ENCODE measurements around the gene PRSS22. TPM values are rescaled to one million over a fixed set of nuclear protein-coding genes. Genes with fewer than 3 reads are reported as not detected.

PRSS22 gene
- total and polyA plus RNA-seq, 4 donors: 11.5 to 34.1 (median 28.7) TPM

DNA sequence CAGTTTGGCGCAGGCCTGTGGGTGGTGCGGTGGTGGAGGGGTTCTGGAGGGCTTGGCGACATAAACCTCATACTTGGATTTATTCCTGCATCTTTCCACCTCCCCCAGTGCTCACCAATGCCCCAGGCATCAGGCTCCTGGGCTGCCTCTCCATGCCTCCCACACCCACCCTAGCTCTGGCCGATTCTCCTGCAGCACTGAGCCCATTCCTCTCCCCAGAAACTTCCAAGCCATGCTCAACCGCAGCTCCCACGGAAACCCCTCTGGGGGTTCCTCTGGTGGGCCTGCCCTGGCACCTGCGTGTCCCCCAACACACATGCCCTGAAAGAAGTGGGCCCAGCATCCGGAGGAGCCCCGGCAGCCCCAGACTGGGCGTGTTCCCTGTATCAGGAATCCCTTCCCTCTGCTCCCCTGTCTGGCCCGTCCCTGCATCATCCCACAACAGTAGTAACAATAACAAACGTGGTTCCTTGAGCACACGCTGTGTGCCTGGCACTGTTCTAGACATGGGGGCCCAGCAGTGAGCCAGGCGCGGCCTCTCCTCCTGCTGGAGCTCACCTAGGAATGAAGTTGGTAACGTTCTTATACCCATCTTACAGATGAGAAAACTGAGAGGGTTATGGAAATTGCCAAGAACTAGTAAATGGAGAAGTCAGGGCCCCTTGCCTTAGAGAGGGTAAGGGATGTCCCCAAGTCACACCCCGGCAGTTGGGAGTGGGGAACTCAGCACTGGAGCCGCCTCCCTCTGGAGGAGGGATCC is 38.6 kb downstream of the PRSS22 start:
- TF ChIP-seq, protein P1, sequence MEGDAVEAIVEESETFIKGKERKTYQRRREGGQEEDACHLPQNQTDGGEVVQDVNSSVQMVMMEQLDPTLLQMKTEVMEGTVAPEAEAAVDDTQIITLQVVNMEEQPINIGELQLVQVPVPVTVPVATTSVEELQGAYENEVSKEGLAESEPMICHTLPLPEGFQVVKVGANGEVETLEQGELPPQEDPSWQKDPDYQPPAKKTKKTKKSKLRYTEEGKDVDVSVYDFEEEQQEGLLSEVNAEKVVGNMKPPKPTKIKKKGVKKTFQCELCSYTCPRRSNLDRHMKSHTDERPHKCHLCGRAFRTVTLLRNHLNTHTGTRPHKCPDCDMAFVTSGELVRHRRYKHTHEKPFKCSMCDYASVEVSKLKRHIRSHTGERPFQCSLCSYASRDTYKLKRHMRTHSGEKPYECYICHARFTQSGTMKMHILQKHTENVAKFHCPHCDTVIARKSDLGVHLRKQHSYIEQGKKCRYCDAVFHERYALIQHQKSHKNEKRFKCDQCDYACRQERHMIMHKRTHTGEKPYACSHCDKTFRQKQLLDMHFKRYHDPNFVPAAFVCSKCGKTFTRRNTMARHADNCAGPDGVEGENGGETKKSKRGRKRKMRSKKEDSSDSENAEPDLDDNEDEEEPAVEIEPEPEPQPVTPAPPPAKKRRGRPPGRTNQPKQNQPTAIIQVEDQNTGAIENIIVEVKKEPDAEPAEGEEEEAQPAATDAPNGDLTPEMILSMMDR (IDR thresholded peaks at IDR 0.05; ENCODE audit: control extremely low read depth, extremely low read depth): no peak
- Histone ChIP-seq H3K4me3 (no peak overlapping the region), H3K27me3 (ENCODE audit: control insufficient read depth in 3 of 3, insufficient read depth in 3 of 3, low read length in 2 of 3) (peaks cover 0 to 6% (median 0%) of the 10 kb centered on the region in 3 donors), H3K9ac (ENCODE audit: insufficient read depth in 1 of 2, low read length in 2 of 2) (no peak overlapping the region), H3K9me3 (ENCODE audit: control insufficient read depth in 4 of 4, insufficient read depth in 3 of 4, low read length in 3 of 4) (no peaks in the 10 kb centered on the region), H3K36me3 (ENCODE audit: control insufficient read depth in 4 of 4, insufficient read depth in 4 of 4, low read length in 4 of 4) (no peaks in the 10 kb centered on the region), H3K4me1 (ENCODE audit: control insufficient read depth in 5 of 5, insufficient read depth in 5 of 5, low read length in 5 of 5) (no peaks in the 10 kb centered on the region), H3K27ac (ENCODE audit: low read depth in 1 of 2, low read length in 1 of 2) (no peak overlapping the region)
- WGBS, 2 donors: 84 to 88% methylated on average over 18 of the region's 18 CpGs
- peak in 1 of 3 donors; percentile 7 for DNase-seq
- no peak for ATAC-seq (ENCODE audit: insufficient read depth, low FRiP score)

DNA sequence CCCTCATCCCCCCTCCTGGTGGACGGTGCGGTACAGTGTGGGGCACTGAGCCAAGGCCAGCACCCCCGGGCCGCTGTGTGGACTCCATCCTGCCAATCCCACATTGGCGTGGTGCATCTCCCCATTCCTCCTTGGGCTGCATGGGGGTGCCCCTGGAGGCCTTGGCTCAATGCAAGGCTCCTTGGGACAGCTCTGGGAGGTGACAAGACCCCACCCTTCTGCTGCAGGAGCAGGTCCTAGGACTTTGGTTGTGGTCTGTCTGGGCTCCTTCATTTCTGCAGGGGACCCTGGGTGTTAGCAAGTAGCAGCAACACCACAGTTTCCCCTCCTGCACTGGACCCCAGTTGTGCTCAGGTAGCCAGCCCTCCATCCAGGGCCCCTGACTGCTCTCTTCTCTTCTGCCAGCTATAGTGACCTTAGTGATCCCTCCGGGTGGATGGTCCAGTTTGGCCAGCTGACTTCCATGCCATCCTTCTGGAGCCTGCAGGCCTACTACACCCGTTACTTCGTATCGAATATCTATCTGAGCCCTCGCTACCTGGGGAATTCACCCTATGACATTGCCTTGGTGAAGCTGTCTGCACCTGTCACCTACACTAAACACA is 39.6 kb downstream of the PRSS22 start:
- ATAC-seq (ENCODE audit: insufficient read depth, low FRiP score) (no peak), DNase-seq (no peak)
- 83 to 91% methylated on average over 10 of the region's 10 CpGs for WGBS, 2 donors
- TF ChIP-seq, protein P1 (IDR thresholded peaks at IDR 0.05; ENCODE audit: control extremely low read depth, extremely low read depth): no peak
- H3K4me1 ChIP-seq (ENCODE audit: control insufficient read depth in 5 of 5, insufficient read depth in 5 of 5, low read length in 5 of 5): no peaks in the 10 kb centered on the region
- H3K27ac ChIP-seq (ENCODE audit: low read depth in 1 of 2, low read length in 1 of 2): no peak overlapping the region
- peaks cover 0 to 6% (median 0%) of the 10 kb centered on the region in 3 donors for H3K27me3 ChIP-seq (ENCODE audit: control insufficient read depth in 3 of 3, insufficient read depth in 3 of 3, low read length in 2 of 3)
- no peak overlapping the region for H3K4me3 ChIP-seq
- H3K9me3 ChIP-seq (ENCODE audit: control insufficient read depth in 4 of 4, insufficient read depth in 3 of 4, low read length in 3 of 4): no peaks in the 10 kb centered on the region
- H3K9ac ChIP-seq (ENCODE audit: insufficient read depth in 1 of 2, low read length in 2 of 2): no peak overlapping the region
- no peaks in the 10 kb centered on the region for H3K36me3 ChIP-seq (ENCODE audit: control insufficient read depth in 4 of 4, insufficient read depth in 4 of 4, low read length in 4 of 4)

DNA sequence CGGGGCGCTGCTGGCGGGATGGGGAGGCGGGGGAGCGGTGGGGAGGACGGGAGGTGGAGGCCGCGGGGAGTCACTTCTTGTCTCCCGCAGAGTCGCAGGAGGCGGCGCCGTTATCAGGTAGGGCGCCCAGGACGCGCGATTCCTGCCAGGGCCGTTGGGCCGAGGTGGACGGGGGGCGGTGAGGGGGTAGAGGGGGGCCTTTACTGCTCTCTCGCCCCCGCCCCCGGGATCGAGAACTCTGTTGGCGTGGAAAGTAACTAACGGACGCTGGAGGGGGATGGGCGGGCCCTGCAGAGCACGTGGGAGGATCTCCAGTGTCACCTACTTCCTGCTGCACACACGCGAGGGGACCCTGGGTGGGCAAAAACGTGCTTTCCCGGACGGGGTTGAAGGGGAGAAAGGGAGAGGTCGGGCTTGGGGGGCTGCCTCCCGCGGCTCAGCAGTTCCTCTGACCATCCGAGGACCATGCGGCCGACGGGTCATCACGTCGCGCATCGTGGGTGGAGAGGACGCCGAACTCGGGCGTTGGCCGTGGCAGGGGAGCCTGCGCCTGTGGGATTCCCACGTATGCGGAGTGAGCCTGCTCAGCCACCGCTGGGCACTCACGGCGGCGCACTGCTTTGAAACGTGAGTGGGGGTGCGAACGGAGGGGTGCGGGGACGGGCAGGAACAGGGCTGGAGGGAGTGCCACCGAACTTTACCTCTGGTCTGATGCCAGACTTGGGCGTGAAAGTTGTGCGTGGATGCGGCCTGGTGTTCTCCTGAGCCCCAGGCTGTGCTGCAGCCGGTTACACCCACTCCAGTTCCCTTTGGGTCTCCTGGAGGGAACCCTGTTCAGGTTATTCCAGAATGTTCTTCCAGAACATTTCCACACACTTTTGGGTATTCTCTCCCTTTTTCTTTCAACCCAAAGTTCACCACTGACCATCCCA is 40.4 kb downstream of the PRSS22 start:
- no peaks in the 10 kb centered on the region for H3K36me3 ChIP-seq (ENCODE audit: control insufficient read depth in 4 of 4, insufficient read depth in 4 of 4, low read length in 4 of 4)
- H3K9ac ChIP-seq (ENCODE audit: insufficient read depth in 1 of 2, low read length in 2 of 2): no peak overlapping the region
- H3K27me3 ChIP-seq (ENCODE audit: control insufficient read depth in 3 of 3, insufficient read depth in 3 of 3, low read length in 2 of 3): peaks cover 0 to 6% (median 0%) of the 10 kb centered on the region in 3 donors
- DNase-seq: no peak
- no peak overlapping the region for H3K27ac ChIP-seq (ENCODE audit: low read depth in 1 of 2, low read length in 1 of 2)
- H3K9me3 ChIP-seq (ENCODE audit: control insufficient read depth in 4 of 4, insufficient read depth in 3 of 4, low read length in 3 of 4): no peaks in the 10 kb centered on the region
- no peak for ATAC-seq (ENCODE audit: insufficient read depth, low FRiP score)
- WGBS, 2 donors: 74 to 84% methylated on average over 62 to 68 of the region's 68 CpGs
- H3K4me1 ChIP-seq (ENCODE audit: control insufficient read depth in 5 of 5, insufficient read depth in 5 of 5, low read length in 5 of 5): no peaks in the 10 kb centered on the region
- H3K4me3 ChIP-seq: no peak overlapping the region
- TF ChIP-seq, protein P1 (IDR thresholded peaks at IDR 0.05; ENCODE audit: control extremely low read depth, extremely low read depth): no peak

Measured in lung (tissue), 12 donors.